Measurements from ENCODE around the gene BEST1. TPM values are rescaled to one million over a fixed set of nuclear protein-coding genes. Genes with fewer than 3 reads are reported as not detected.

The BEST1 gene
- total and polyA plus RNA-seq, 2 of the 13 experiments (the other 11 are each of a cell fraction or from before 2014, with no cell fraction given), result 0.09 to 0.65 TPM

DNA sequence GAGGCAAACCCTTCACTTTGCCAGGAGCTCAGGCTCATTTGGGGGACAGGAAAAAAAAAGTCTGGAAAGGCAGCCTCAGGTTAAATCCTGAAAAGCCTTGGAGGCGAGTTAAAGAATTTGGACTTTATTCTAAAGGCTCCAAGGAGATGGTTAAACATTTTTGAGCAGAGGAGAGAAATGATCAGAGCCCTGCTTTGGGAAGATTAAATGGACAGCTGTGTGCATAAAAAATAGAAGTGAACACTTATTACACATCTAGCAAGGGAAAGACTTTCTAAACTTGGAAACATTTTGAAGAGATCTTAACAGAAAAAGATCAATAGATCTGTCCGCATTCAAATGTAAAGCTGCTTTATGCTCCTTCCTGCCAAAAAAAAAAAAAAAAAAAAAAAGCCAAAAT, 24.4 kb upstream of the BEST1 start (continued):
- TF ChIP-seq KDM5A (IDR thresholded peaks at IDR 0.05; ENCODE audit: borderline replicate concordance, low read length) (no peak), GMEB1 (CRISPR knock-in tag; IDR thresholded peaks at IDR 0.05; ENCODE audit: borderline replicate concordance) (no peak)
- TF ChIP-seq, protein P1, sequence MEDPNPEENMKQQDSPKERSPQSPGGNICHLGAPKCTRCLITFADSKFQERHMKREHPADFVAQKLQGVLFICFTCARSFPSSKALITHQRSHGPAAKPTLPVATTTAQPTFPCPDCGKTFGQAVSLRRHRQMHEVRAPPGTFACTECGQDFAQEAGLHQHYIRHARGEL (CRISPR knock-in tag; IDR thresholded peaks at IDR 0.05), result no peak

- Histone ChIP-seq H2AFZ (ENCODE audit: low read length) (no peak overlapping the region), H3K27ac (ENCODE audit: extremely low read length, insufficient read depth, low read length) (no peak overlapping the region), H4K20me1 (ENCODE audit: insufficient read depth, low read length) (no peaks in the 10 kb centered on the region), H3K4me1 (ENCODE audit: insufficient read depth, low read length) (peaks cover 37% of the 10 kb centered on the region), H3K4me2 (ENCODE audit: low read depth, low read length) (no peak overlapping the region), H3K79me2 (ENCODE audit: insufficient read depth, low read length) (no peaks in the 10 kb centered on the region), H3K9me3 (ENCODE audit: low read length) (no peaks in the 10 kb centered on the region), H3K4me3 (replicated peaks in 1 of 3; ENCODE audit: insufficient read depth in 1 of 3, low read depth in 2 of 3, low read length in 3 of 3) (no peak overlapping the region), H3K36me3 (replicated peaks in 1 of 2; ENCODE audit: control insufficient read depth in 1 of 2, insufficient read depth in 2 of 2, low read length in 2 of 2) (no peaks in the 10 kb centered on the region), H3K27me3 (ENCODE audit: control insufficient read depth in 1 of 2, insufficient read depth in 2 of 2, low read length in 2 of 2) (peaks cover 0 to 4% of the 10 kb centered on the region in 2 experiments; a peak in 2 of 5 replicates), H3K9ac (ENCODE audit: insufficient read depth, low read depth, low read length) (no peak overlapping the region)
- intact Hi-C loops (cut with micrococcal nuclease; ENCODE audit: unreplicated experiment), result no loop called here
- BruUV-seq (replicated peaks), result no TSS peak
- 68% methylated on average over 3 of the region's 3 CpGs for WGBS (ENCODE audit: low lambda C conversion rate)
- DNase-seq (ENCODE audit: low spot score), result no peak
- TF ChIP-seq DNMT3B (CRISPR knock-in tag; conservative IDR thresholded peaks at IDR 0.05) (no peak), KDM6A (CRISPR knock-in tag; IDR thresholded peaks at IDR 0.05; ENCODE audit: low read depth) (no peak), KDM5A (IDR thresholded peaks at IDR 0.05; ENCODE audit: borderline replicate concordance, low read length) (no peak), ZMAT3 (CRISPR knock-in tag; conservative IDR thresholded peaks at IDR 0.05) (no peak), ZNF816 (CRISPR knock-in tag; IDR thresholded peaks at IDR 0.05; ENCODE audit: borderline replicate concordance) (no peak), ZNF207 (IDR thresholded peaks at IDR 0.05; ENCODE audit: borderline replicate concordance) (no peak), EEA1 (CRISPR knock-in tag; IDR thresholded peaks at IDR 0.05; ENCODE audit: borderline replicate concordance) (no peak), NFATC3 (CRISPR knock-in tag; IDR thresholded peaks at IDR 0.05) (no peak), GMEB2 (CRISPR knock-in tag; IDR thresholded peaks at IDR 0.05; ENCODE audit: low read depth) (no peak), ZNF766 (CRISPR knock-in tag; IDR thresholded peaks at IDR 0.05; ENCODE audit: borderline replicate concordance) (no peak)
- no peak for ATAC-seq
- no peak for FAIRE-seq
- in situ Hi-C loops (cut with HindIII; ENCODE audit: extremely low pct_ligation_motif_present, low pct_unique_long_range_greater_than_20kb), result no loop called here
- ChIA-PET POLR2A (interaction anchor here (0.6 kb wide), 2 partner anchors 11 to 16 kb away, joined by 4 to 6 read pairs; no protein-coding TSS in a partner anchor), CTCF (ENCODE audit: low intra/inter-chr PET ratio, low total read pairs) (no interaction called here)
Measured at GRCh38 chr11:61926235-61926634, 23.9 kb upstream of the BEST1 start.
